Ascending aorta (tissue), 2 donors: Measurements from ENCODE around the gene PNMA6E. TPM values are rescaled to one million over a fixed set of nuclear protein-coding genes. Genes with fewer than 3 reads are reported as not detected.
"Not testable (repeated sequence)": the region's sequence is repeated elsewhere in the genome, so short reads cannot be mapped to it uniquely, and the experiment has no call there.

Source experiments
- DNase-seq, 2 donors: peaks; one replicate each; pipeline ENCODE4 v3.0.0-alpha.2; 2019; ENCODE audit warnings: low spot score in 2 of 2
- H3K27ac ChIP-seq, 2 donors: fragments of 200-600 bp; sonication (generic); one replicate each; pipeline ENCODE4 v1.5.1; 2016 to 2017; ENCODE audit warnings: mild to moderate bottlenecking in 1 of 2
- H3K27me3 ChIP-seq: fragments of 200-600 bp; sonication (generic); one replicate; pipeline ENCODE4 v1.5.1; 2017
- H3K36me3 ChIP-seq, 2 donors: fragments of 200-600 bp; sonication (generic); one replicate each; pipeline ENCODE4 v1.5.1; 2016
- H3K4me1 ChIP-seq, 2 donors: fragments of 200-600 bp; sonication (generic); one replicate each; pipeline ENCODE4 v1.5.1; 2016 to 2017; ENCODE audit warnings: mild to moderate bottlenecking in 1 of 2
- H3K4me3 ChIP-seq, 2 donors: fragments of 200-600 bp; sonication (generic); one replicate each; pipeline ENCODE4 v1.5.1; 2016 to 2017; ENCODE audit warnings: mild to moderate bottlenecking in 1 of 2
- H3K9me3 ChIP-seq, 2 donors: fragments of 200-600 bp; sonication (generic); one replicate each; pipeline ENCODE4 v1.5.1; 2016
- CTCF ChIP-seq, 3 experiments: fragments of 200-600 bp in 2 of 3; fragments of 450-650 bp in 1 of 3; sonication (generic) in 2 of 3; IDR thresholded peaks; one replicate each; pipeline ENCODE4 v1.5.1; 2016 to 2019; ENCODE audit warnings: antibody characterized with exemption in 3 of 3, mild to moderate bottlenecking in 1 of 3, moderate library complexity in 1 of 3
- intact Hi-C: fragments of 100-400 bp; cut with DNase I; formaldehyde crosslinking; loops from one replicate; pipeline ENCODE4 v1.15.1; 2023
- total RNA-seq: library from RNA; depleted of rRNA; stranded (reverse); fragments of >200 nt; gene quantifications from one replicate; pipeline ENCODE4 v1.1.0, GENCODE V29; 2016

PNMA6E gene
- total RNA-seq, 1 donor from 2014 or later = not detected

GRCh38 chrX:153397256-153397960 is 3.7 kb downstream of the PNMA6E start:
- no peak for TF ChIP-seq CTCF (IDR thresholded peaks at IDR 0.05)
- no peaks in the 10 kb centered on the region for H3K4me1 ChIP-seq
- H3K27me3 ChIP-seq = peaks cover 8% of the 10 kb centered on the region
- H3K9me3 ChIP-seq = no peaks in the 10 kb centered on the region
- H3K27ac ChIP-seq = no peak overlapping the region
- no peaks in the 10 kb centered on the region for H3K36me3 ChIP-seq
- no peak for DNase-seq
- intact Hi-C loops = no loop called here
- no peak overlapping the region for H3K4me3 ChIP-seq

- Histone ChIP-seq H3K27ac (no peak overlapping the region), H3K27me3 (peaks cover 8% of the 10 kb centered on the region), H3K36me3 (no peaks in the 10 kb centered on the region), H3K4me1 (no peaks in the 10 kb centered on the region), H3K9me3 (no peaks in the 10 kb centered on the region), H3K4me3 (no peak overlapping the region)
- no peak for DNase-seq
- TF ChIP-seq CTCF (IDR thresholded peaks at IDR 0.05) = no peak
- intact Hi-C loops = no loop called here
Measured at GRCh38 chrX:153396320-153397195, 4.6 kb downstream of the PNMA6E start.

- no peak for DNase-seq
- no peak overlapping the region for H3K27ac ChIP-seq
- H3K4me1 ChIP-seq = no peaks in the 10 kb centered on the region
- H3K36me3 ChIP-seq = no peaks in the 10 kb centered on the region
- intact Hi-C loops = no loop called here
- no peak for TF ChIP-seq CTCF (IDR thresholded peaks at IDR 0.05)
- no peak overlapping the region for H3K4me3 ChIP-seq
- H3K9me3 ChIP-seq = no peaks in the 10 kb centered on the region
- peaks cover 8% of the 10 kb centered on the region for H3K27me3 ChIP-seq
Measured at GRCh38 chrX:153395613-153396319, 5.4 kb downstream of the PNMA6E start.

- no peak for TF ChIP-seq CTCF (IDR thresholded peaks at IDR 0.05)
- intact Hi-C loops = no loop called here
- no peak for DNase-seq
- Histone ChIP-seq H3K27ac (no peak overlapping the region), H3K4me3 (no peak overlapping the region), H3K4me1 (no peaks in the 10 kb centered on the region), H3K27me3 (peaks cover 8% of the 10 kb centered on the region), H3K9me3 (no peaks in the 10 kb centered on the region), H3K36me3 (no peaks in the 10 kb centered on the region)
Measured at GRCh38 chrX:153394612-153395011, 6.5 kb downstream of the PNMA6E start.

GRCh38 chrX:153392642-153393321 is 8.4 kb downstream of the PNMA6E start:
- DNase-seq = no peak
- Histone ChIP-seq H3K27me3 (peaks cover 8% of the 10 kb centered on the region), H3K27ac (no peak overlapping the region), H3K36me3 (no peaks in the 10 kb centered on the region), H3K4me1 (no peaks in the 10 kb centered on the region), H3K4me3 (no peak overlapping the region), H3K9me3 (no peaks in the 10 kb centered on the region)
- intact Hi-C loops = no loop called here
- TF ChIP-seq CTCF (IDR thresholded peaks at IDR 0.05) = no peak

- H3K4me3 ChIP-seq, H3K9me3 ChIP-seq, H3K36me3 ChIP-seq, H3K27me3 ChIP-seq, H3K27ac ChIP-seq, DNase-seq, intact Hi-C loops, H3K4me1 ChIP-seq: not testable (repeated sequence)
Measured at GRCh38 chrX:153389460-153389768, 11.7 kb downstream of the PNMA6E start.
